Embryonic facial prominence (tissue), 1 donor: ENCODE data around the gene CITED2.

ENCODE experiments used
- DNase-seq: peaks from one replicate; pipeline ENCODE4 v3.0.0-alpha.2; 2016; ENCODE audit errors: extremely low spot score

The CITED2 gene

DNA sequence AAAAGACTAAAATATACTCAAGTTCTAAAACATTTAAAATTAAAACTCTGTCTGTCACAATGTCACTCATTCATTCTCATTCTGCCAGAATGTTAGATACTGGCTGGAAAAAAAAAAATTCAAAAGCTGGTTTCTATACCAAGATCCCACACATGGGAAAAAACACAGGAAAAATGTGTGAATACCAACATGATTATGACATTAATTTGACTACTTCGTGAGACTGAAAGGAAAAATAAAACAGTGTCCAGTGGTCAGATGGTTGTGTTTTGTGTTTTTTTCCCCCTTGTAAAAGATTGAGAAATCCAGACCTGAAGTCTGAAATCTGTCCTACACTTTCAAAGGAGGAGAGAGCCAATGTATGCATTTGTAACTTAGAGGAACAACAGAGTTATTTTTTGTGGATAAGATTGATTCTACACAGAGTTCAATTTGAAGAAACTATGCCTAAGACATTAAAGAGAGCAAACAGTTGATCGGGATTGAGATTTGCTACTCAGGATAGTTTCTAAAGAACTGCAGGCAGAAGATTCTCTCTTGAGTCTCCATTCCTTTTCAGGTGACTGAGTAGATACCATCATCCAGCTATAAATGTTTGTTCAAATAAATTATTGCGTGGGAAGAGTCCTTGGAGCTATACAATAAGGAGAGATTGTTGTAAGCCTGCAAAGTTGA lies 43.5 kb downstream of the CITED2 start:
- no peak for DNase-seq

DNA sequence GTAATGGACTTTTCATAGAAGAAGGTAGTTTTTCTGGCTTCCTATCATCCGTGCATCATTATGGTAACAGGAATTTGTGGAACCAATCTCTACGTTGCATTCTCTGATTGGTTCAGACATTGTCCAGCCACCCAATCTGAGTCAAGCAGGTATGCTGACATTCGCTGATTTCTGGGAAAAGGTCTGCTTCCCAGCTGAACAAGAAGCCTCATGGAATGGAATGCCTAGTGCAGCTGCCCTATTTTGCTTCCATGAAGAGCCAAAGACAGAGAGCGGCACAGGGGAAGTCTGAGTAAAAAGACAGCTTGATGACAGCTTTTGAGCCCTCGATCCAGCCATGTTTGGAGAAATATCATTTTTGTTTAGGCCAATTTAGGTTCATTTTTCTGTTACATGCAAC lies 44.1 kb downstream of the CITED2 start:
- DNase-seq = no peak

DNA sequence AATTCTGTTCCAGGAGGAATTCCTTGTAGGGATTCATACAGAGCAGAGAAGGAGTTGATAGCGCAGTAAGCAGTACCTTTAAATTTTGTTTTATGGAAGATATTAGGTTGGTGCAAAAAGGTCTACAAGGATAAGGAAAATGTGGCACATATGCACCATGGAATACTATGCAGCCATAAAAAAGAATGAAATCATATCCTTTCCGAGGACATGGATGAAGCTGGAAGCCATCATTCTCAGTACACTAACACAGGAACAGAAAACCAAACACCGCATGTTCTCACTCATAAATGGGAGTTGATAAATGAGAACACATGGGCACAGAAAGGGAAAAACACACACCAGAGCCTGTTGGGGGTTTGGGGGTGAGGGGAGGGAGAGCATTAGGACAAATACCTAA lies 45.2 kb downstream of the CITED2 start:
- no peak for DNase-seq

DNA sequence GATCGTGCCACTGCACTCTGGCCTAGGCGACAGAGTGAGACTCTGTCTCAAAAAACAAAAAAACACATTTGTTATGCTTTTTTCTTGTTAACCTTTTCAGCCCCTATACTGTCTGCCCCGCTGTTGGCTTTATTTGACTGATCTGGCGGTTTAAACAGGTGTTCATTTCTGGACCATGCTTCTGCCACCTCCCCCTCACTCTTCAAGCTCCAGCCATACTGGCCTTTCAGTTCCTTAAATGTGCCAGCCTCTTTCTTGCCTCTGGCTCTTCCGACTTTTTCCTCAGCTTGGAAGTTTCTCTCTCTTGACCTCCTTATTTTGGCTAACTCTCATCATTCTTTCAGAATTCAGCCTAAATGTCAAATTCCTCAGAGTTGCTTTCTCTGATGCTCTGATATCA lies 47.4 kb downstream of the CITED2 start:
- DNase-seq = no peak

DNA sequence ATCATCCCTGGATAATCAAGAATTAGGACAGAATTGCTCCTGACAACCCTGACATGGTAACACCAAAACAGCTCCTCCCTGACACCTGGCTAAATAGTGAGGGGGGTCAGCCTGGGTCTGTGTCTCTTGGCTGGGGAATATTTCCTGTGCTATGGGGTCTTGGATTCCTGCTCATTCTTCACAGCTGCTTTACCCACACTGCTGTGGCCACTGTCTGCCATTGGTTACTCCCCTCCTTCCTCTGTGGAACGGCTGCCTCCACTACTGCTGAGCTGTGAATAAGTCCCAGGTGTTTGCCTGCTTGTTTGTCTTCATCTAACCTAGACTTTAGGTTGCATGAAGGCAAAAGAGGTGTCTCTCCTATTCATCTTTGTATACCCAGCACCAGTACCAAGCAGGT lies 48.8 kb downstream of the CITED2 start:
- DNase-seq = no peak

DNA sequence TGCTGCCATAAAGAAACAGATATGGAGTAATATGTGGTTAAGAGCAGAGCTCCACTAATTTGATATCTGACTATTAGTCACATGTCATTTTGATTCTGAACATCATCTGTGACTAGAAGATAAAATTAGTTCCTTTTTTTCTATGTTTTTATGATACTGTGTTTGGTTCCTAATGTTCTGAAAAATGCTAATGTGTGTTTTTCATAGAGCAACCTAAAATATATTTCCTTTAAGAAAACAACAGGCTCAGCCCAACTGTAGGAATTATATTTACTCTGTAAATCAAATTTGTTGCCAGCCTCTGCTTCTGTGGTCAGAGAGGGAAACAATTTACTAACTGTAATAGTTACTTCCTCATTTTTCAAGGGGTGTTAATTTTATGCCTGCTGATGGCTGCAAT lies 49.3 kb downstream of the CITED2 start:
- no peak for DNase-seq

DNA sequence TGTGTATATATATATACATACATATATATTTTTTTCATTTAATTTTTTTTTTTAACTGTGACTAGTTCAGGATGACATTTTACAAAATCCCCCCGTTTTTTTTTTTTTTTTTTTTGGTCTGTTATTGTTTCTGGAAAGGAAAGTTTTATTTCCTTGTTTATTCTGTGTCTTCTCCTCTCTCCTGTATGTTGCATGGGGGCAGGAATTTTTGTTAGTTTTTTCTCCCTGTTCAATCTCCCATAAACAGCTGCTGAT lies 50.2 kb downstream of the CITED2 start:
- DNase-seq = no peak

DNA sequence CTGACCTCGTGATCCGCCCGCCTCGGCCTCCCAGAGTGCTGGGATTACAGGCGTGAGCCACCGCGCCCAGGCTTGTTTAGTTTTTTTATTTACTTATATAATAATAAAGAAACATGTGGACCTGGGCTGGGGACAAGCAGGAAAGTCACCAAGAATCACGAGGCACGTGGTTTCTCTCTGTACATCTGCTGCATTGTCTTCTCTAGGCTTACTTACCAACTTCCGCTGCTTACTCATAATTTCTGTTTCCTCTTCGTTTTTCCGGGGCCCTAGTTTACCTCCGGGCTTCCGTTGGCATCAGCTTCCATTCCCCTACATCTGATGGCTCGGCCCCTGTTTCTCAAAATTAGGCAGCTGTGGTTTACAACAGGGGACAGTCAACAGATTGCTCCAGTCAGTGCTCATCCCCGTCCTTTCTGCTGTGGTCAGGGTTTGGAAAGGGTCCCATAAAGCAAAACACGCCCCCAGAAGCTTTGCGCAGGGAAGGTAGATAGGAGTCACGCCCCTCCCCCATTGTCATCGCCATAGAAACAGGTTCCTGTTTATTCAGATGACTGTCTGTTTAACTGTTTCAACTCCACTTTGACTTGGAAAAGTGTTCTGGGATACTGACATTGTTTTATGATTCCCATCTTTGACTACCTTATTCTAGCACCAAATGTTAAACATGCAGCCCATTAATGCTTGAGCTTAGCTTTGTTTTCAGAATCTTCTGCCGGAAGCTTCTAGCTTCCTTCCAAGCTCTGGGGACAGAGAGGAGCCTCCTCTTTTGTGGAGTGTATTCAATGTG lies 50.7 kb downstream of the CITED2 start:
- DNase-seq = no peak
